K562 (cell line): ENCODE results near the gene IL4R. TPM values are rescaled to one million over a fixed set of nuclear protein-coding genes. Genes with fewer than 3 reads are reported as not detected.

Experiments used
- CEBPG ChIP-seq, 3 experiments: fragments of 200-800 bp in 1 of 3; sonication (Bioruptor generic) in 1 of 3; sonication (generic) in 1 of 3; formaldehyde crosslinking in 1 of 3; IDR thresholded peaks in 2 of 3; conservative IDR thresholded peaks in 1 of 3; 2 replicates each; pipeline versions ENCODE4 v1.6.1 to v1.8.0; 2016 to 2022; ENCODE audit warnings: missing compliant biosample characterization in 2 of 3, missing genetic modification characterization in 2 of 3, mild to moderate bottlenecking in 1 of 3, missing genetic modification reagents in 1 of 3
- CREM ChIP-seq: IDR thresholded peaks from 2 replicates; pipeline ENCODE4 v1.6.1; 2014; ENCODE audit warnings: antibody characterized with exemption, low read depth
- CTBP1 ChIP-seq: fragments of 450-650 bp; IDR thresholded peaks from 2 replicates; pipeline ENCODE4 v1.6.1; 2016; ENCODE audit warnings: borderline replicate concordance
- ESRRA ChIP-seq: fragments of 450-650 bp; IDR thresholded peaks from 2 replicates; pipeline ENCODE4 v1.6.1; 2014; ENCODE audit warnings: low read depth, mild to moderate bottlenecking, moderate library complexity, borderline replicate concordance
- KDM4B ChIP-seq, 2 experiments: fragments of 450-650 bp in 1 of 2; sonication (generic) in 1 of 2; IDR thresholded peaks; 2 replicates each; pipeline ENCODE4 v1.6.1; 2016 to 2017; ENCODE audit warnings: borderline replicate concordance in 2 of 2, antibody characterized with exemption in 1 of 2, low read depth in 1 of 2, mild to moderate bottlenecking in 1 of 2
- MEF2A ChIP-seq: IDR thresholded peaks from 2 replicates; pipeline ENCODE4 v1.6.1; 2011; ENCODE audit warnings: low read depth, mild to moderate bottlenecking, low read length, moderate library complexity; ENCODE audit not compliant: control insufficient read depth
- MYBL2 ChIP-seq, 2 experiments: fragments of 450-650 bp in 1 of 2; sonication (generic) in 1 of 2; formaldehyde crosslinking in 1 of 2; IDR thresholded peaks; 2 replicates each; pipeline versions ENCODE4 v1.6.1 to v1.8.1; 2017 to 2022; ENCODE audit warnings: borderline replicate concordance in 1 of 2, inconsistent platforms in 1 of 2, low read depth in 1 of 2, mild to moderate bottlenecking in 1 of 2, missing genetic modification reagents in 1 of 2, moderate library complexity in 1 of 2
- PTBP1 ChIP-seq: fragments of 200-400 bp; formaldehyde crosslinking; IDR thresholded peaks from 2 replicates; pipeline ENCODE4 v1.6.1; 2017; ENCODE audit warnings: low read depth, low read length
- RAD51 ChIP-seq: fragments of 450-650 bp; IDR thresholded peaks from 2 replicates; pipeline ENCODE4 v1.7.1; 2016; ENCODE audit warnings: low read depth, mild to moderate bottlenecking, borderline replicate concordance
- RBM14 ChIP-seq: fragments of 200-400 bp; formaldehyde crosslinking; IDR thresholded peaks from 2 replicates; pipeline ENCODE4 v1.6.1; 2018; ENCODE audit warnings: low read depth, mild to moderate bottlenecking, low read length, moderate library complexity, borderline replicate concordance; ENCODE audit not compliant: insufficient read depth
- RNF2 ChIP-seq: sonication (generic); IDR thresholded peaks from 2 replicates; pipeline ENCODE4 v1.6.1; 2016
- polyA plus RNA-seq, 8 experiments: library from polyadenylated mRNA; depleted of rRNA in 4 of 8; stranded (reverse) in 5 of 8; unstranded in 3 of 8; fragments of >200 nt; fragmentation: Nextera tagmentation in 2 of 8; fragmentation: Illumina TruSeq in 1 of 8; extraction: Ambion mirVana in 2 of 8; extraction: Trizol in 1 of 8; gene quantifications; 2 replicates each; pipeline versions ENCODE4 v1.2.1 to v1.2.3, GENCODE V29; 2011 to 2014; ENCODE audit warnings: inconsistent platforms in 1 of 8, missing spikeins in 1 of 8
- total RNA-seq, 7 experiments: library from RNA; depleted of rRNA in 6 of 7; stranded (reverse); fragments of >200 nt in 6 of 7; fragmentation: Illumina TruSeq in 2 of 7; extraction: Trizol in 2 of 7; gene quantifications; 2 replicates each; pipeline versions ENCODE4 v1.2.1 to v1.2.3, GENCODE V29; 2011 to 2021; ENCODE audit warnings: low replicate concordance in 1 of 7
- TF ChIP-seq, protein P1 (sequence below): sonication (generic); IDR thresholded peaks from 2 replicates; pipeline ENCODE4 v1.6.1; 2016
- TF ChIP-seq, protein P2 (sequence below), 2 experiments: fragments of 200-800 bp in 1 of 2; sonication (Bioruptor generic) in 1 of 2; sonication (generic) in 1 of 2; formaldehyde crosslinking in 1 of 2; IDR thresholded peaks in 1 of 2; conservative IDR thresholded peaks in 1 of 2; 2 replicates each; pipeline versions ENCODE4 v1.5.0 to v1.6.1; 2016 to 2020; ENCODE audit warnings: missing compliant biosample characterization in 1 of 2, missing genetic modification characterization in 1 of 2, missing genetic modification reagents in 1 of 2
- TF ChIP-seq, protein P3 (sequence below): fragments of 250-450 bp; sonication (Bioruptor Pico); IDR thresholded peaks from 2 replicates; pipeline ENCODE4 v1.5.0; 2022; ENCODE audit warnings: mild to moderate bottlenecking
- TF ChIP-seq, protein P4 (sequence below): IDR thresholded peaks from 2 replicates; pipeline ENCODE4 v1.6.1; 2012; ENCODE audit warnings: low read depth, low read length, improper control_type of control experiment, borderline replicate concordance
- TF ChIP-seq, protein P5 (sequence below): fragments of 250-450 bp; sonication (Bioruptor Pico); IDR thresholded peaks from 2 replicates; pipeline ENCODE4 v1.6.1; 2021; ENCODE audit warnings: mild to moderate bottlenecking
- TF ChIP-seq, protein P6 (sequence below): fragments of 450-650 bp; formaldehyde crosslinking; IDR thresholded peaks from 2 replicates; pipeline ENCODE4 v1.4.0; 2020; ENCODE audit warnings: mild to moderate bottlenecking, moderate library complexity

The IL4R gene
- total and polyA plus RNA-seq, 9 of the 15 experiments (the other 6 are each of a cell fraction or from before 2014, with no cell fraction given): 0.17 to 5.8 (median 3.3) TPM

DNA sequence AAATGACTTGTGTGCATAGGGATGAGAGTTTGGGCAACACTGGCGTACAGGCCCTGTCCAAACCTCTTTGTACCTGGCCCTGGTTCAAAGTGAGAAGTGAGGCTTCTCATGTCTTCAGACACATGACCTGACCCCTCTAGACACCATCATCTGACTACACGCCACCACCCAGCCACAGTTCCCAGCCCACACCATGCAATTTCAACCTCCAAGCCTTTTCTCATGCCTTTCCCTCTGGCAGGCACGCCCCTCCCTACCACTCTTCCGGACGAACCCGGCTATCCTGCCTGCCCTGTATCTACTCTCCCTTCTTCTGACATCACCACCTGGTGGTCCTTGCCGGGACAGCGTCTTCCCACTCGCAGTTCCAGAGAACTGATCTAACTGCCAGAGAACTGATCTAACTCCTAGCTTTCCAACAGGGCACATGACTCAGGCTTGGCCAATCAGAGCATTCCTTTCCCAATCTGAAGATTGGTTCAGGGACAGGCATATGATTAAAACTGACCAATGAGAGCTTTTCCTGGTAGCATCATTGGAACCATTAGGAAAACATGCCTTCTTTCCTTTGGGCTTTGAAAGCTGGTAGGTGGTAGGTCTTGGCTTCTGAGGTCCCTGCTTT, 61.1 kb downstream of the IL4R start (continued):
- TF ChIP-seq, protein P1, sequence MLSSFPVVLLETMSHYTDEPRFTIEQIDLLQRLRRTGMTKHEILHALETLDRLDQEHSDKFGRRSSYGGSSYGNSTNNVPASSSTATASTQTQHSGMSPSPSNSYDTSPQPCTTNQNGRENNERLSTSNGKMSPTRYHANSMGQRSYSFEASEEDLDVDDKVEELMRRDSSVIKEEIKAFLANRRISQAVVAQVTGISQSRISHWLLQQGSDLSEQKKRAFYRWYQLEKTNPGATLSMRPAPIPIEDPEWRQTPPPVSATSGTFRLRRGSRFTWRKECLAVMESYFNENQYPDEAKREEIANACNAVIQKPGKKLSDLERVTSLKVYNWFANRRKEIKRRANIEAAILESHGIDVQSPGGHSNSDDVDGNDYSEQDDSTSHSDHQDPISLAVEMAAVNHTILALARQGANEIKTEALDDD: no peak
- TF ChIP-seq ESRRA: no peak
- TF ChIP-seq CTBP1: no peak
- TF ChIP-seq, protein P2, sequence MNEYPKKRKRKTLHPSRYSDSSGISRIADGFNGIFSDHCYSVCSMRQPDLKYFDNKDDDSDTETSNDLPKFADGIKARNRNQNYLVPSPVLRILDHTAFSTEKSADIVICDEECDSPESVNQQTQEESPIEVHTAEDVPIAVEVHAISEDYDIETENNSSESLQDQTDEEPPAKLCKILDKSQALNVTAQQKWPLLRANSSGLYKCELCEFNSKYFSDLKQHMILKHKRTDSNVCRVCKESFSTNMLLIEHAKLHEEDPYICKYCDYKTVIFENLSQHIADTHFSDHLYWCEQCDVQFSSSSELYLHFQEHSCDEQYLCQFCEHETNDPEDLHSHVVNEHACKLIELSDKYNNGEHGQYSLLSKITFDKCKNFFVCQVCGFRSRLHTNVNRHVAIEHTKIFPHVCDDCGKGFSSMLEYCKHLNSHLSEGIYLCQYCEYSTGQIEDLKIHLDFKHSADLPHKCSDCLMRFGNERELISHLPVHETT (CRISPR knock-in tag; conservative IDR thresholded peaks at IDR 0.05 in 1 of 2, IDR thresholded peaks at IDR 0.05 in 1 of 2): no peak
- peak; percentile 96 for TF ChIP-seq RAD51
- TF ChIP-seq, protein P3, sequence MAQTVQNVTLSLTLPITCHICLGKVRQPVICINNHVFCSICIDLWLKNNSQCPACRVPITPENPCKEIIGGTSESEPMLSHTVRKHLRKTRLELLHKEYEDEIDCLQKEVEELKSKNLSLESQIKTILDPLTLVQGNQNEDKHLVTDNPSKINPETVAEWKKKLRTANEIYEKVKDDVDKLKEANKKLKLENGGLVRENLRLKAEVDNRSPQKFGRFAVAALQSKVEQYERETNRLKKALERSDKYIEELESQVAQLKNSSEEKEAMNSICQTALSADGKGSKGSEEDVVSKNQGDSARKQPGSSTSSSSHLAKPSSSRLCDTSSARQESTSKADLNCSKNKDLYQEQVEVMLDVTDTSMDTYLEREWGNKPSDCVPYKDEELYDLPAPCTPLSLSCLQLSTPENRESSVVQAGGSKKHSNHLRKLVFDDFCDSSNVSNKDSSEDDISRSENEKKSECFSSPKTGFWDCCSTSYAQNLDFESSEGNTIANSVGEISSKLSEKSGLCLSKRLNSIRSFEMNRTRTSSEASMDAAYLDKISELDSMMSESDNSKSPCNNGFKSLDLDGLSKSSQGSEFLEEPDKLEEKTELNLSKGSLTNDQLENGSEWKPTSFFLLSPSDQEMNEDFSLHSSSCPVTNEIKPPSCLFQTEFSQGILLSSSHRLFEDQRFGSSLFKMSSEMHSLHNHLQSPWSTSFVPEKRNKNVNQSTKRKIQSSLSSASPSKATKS (CRISPR knock-in tag): no peak
- TF ChIP-seq, protein P4, sequence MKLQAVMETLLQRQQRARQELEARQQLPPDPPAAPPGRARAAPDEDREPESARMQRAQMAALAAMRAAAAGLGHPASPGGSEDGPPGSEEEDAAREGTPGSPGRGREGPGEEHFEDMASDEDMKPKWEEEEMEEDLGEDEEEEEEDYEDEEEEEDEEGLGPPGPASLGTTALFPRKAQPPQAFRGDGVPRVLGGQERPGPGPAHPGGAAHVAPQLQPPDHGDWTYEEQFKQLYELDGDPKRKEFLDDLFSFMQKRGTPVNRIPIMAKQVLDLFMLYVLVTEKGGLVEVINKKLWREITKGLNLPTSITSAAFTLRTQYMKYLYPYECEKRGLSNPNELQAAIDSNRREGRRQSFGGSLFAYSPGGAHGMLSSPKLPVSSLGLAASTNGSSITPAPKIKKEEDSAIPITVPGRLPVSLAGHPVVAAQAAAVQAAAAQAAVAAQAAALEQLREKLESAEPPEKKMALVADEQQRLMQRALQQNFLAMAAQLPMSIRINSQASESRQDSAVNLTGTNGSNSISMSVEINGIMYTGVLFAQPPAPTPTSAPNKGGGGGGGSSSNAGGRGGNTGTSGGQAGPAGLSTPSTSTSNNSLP: no peak
- TF ChIP-seq, protein P5, sequence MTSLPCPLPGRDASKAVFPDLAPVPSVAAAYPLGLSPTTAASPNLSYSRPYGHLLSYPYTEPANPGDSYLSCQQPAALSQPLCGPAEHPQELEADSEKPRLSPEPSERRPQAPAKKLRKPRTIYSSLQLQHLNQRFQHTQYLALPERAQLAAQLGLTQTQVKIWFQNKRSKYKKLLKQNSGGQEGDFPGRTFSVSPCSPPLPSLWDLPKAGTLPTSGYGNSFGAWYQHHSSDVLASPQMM: no peak
- 0 out of 2 replicates have a peak, but pooled peaks have one; percentile 43 for TF ChIP-seq CREM
- no peak for TF ChIP-seq MEF2A
- TF ChIP-seq RNF2: no peak
- no peak for TF ChIP-seq RBM14
- TF ChIP-seq, protein P6, sequence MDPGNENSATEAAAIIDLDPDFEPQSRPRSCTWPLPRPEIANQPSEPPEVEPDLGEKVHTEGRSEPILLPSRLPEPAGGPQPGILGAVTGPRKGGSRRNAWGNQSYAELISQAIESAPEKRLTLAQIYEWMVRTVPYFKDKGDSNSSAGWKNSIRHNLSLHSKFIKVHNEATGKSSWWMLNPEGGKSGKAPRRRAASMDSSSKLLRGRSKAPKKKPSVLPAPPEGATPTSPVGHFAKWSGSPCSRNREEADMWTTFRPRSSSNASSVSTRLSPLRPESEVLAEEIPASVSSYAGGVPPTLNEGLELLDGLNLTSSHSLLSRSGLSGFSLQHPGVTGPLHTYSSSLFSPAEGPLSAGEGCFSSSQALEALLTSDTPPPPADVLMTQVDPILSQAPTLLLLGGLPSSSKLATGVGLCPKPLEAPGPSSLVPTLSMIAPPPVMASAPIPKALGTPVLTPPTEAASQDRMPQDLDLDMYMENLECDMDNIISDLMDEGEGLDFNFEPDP (CRISPR knock-in tag): no peak
- TF ChIP-seq PTBP1: no peak
- no peak for TF ChIP-seq CEBPG (CRISPR knock-in tag; IDR thresholded peaks at IDR 0.05)
- TF ChIP-seq CEBPG (tag; conservative IDR thresholded peaks at IDR 0.05 in 1 of 2, IDR thresholded peaks at IDR 0.05 in 1 of 2): no peak
- no peak for TF ChIP-seq KDM4B (IDR thresholded peaks at IDR 0.05; ENCODE audit: borderline replicate concordance in 2 of 2, low read depth in 1 of 2)
- peak; percentile 71 for TF ChIP-seq MYBL2 (IDR thresholded peaks at IDR 0.05; ENCODE audit: low read depth)
- TF ChIP-seq MYBL2 (CRISPR knock-in tag; IDR thresholded peaks at IDR 0.05; ENCODE audit: borderline replicate concordance): no peak
